Hepatocyte (in vitro differentiated cells): ENCODE data around the gene SYCP2L. TPM values are rescaled to one million over a fixed set of nuclear protein-coding genes. Genes with fewer than 3 reads are reported as not detected.
"Not testable (repeated sequence)": the region's sequence is repeated elsewhere in the genome, so short reads cannot be mapped to it uniquely, and the experiment has no call there.

Experiments
- DNase-seq: peaks from one replicate; pipeline ENCODE4 v3.0.0-alpha.2; 2016; ENCODE audit warnings: low spot score
- H2AFZ ChIP-seq: fragments of 200-600 bp; sonication (generic); 2 replicates; pipeline ENCODE4 v1.6.0; 2016; ENCODE audit warnings: antibody characterized with exemption, mild to moderate bottlenecking
- H3K27ac ChIP-seq: fragments of 200-600 bp; sonication (generic); 2 replicates; pipeline ENCODE4 v1.5.1; 2016; ENCODE audit warnings: mild to moderate bottlenecking
- H3K27me3 ChIP-seq: fragments of 200-600 bp; sonication (generic); 2 replicates; pipeline ENCODE4 v1.6.1; 2016
- H3K36me3 ChIP-seq: fragments of 200-600 bp; sonication (generic); replicated peaks from 2 replicates; pipeline ENCODE4 v1.5.1; 2016; ENCODE audit warnings: low read depth; ENCODE audit not compliant: insufficient read depth
- H3K4me1 ChIP-seq: fragments of 200-600 bp; sonication (generic); 2 replicates; pipeline ENCODE4 v1.5.1; 2016; ENCODE audit warnings: mild to moderate bottlenecking, moderate library complexity; ENCODE audit not compliant: insufficient read depth
- H3K4me2 ChIP-seq: fragments of 200-600 bp; sonication (generic); 2 replicates; pipeline ENCODE4 v1.6.0; 2016
- H3K4me3 ChIP-seq: fragments of 200-600 bp; sonication (generic); 2 replicates; pipeline ENCODE4 v1.5.1; 2016; ENCODE audit warnings: mild to moderate bottlenecking
- H3K79me2 ChIP-seq: fragments of 200-600 bp; sonication (generic); 2 replicates; pipeline ENCODE4 v1.6.0; 2017; ENCODE audit warnings: mild to moderate bottlenecking
- H3K9me2 ChIP-seq: fragments of 200-600 bp; sonication (generic); replicated peaks from 2 replicates; pipeline ENCODE4 v1.6.0; 2017; ENCODE audit warnings: mild to moderate bottlenecking; ENCODE audit not compliant: insufficient read depth
- H3K9me3 ChIP-seq: fragments of 200-600 bp; sonication (generic); 2 replicates; pipeline ENCODE4 v1.5.1; 2016; ENCODE audit warnings: low read depth, mild to moderate bottlenecking
- H4K20me1 ChIP-seq: fragments of 200-600 bp; sonication (generic); 2 replicates; pipeline ENCODE4 v1.6.0; 2016; ENCODE audit warnings: mild to moderate bottlenecking; ENCODE audit not compliant: insufficient read depth, poor library complexity, severe bottlenecking
- EZH2 ChIP-seq: fragments of 200-600 bp; sonication (generic); IDR thresholded peaks from 2 replicates; pipeline ENCODE4 v1.6.1; 2016; ENCODE audit warnings: antibody characterized with exemption, mild to moderate bottlenecking, borderline replicate concordance
- EZH2phosphoT487 ChIP-seq: fragments of 200-600 bp; sonication (generic); IDR thresholded peaks from one replicate; pipeline ENCODE4 v1.6.1; 2018; ENCODE audit warnings: antibody characterized with exemption, mild to moderate bottlenecking, low read depth, moderate library complexity; ENCODE audit not compliant: unreplicated experiment, severe bottlenecking
- WGBS: methylation state at CpG from one replicate; pipeline ENCODE4 v1.1.6; 2016; ENCODE audit warnings: low lambda C conversion rate; ENCODE audit errors: missing lambda C conversion rate; 5-methylcytosine and 5-hydroxymethylcytosine counted together
- polyA plus RNA-seq: library from polyadenylated mRNA; unstranded; fragments of >200 nt; fragmentation: Nextera tagmentation; extraction: Ambion mirVana; gene quantifications from 2 replicates; pipeline ENCODE4 v1.2.1, GENCODE V29; 2016
- total RNA-seq: library from RNA; depleted of rRNA; stranded (reverse); fragments of >200 nt; gene quantifications from 2 replicates; pipeline ENCODE4 v1.2.3, GENCODE V29; 2014
- TF ChIP-seq, protein P1 (sequence below): fragments of 200-600 bp; sonication (generic); IDR thresholded peaks from 2 replicates; pipeline ENCODE4 v1.5.1; 2016; ENCODE audit warnings: antibody characterized with exemption, mild to moderate bottlenecking; ENCODE audit not compliant: poor library complexity

SYCP2L gene
- total and polyA plus RNA-seq, 2 experiments from 2014 or later: 0.37 to 1.00 TPM

GRCh38 chr6:10882657-10883171, 4.1 kb upstream of the SYCP2L start:
- H3K27ac ChIP-seq: no peak overlapping the region
- peak; percentile 5 for DNase-seq
- no peaks in the 10 kb centered on the region for H4K20me1 ChIP-seq
- no peaks in the 10 kb centered on the region for H3K9me2 ChIP-seq
- H3K79me2 ChIP-seq: no peaks in the 10 kb centered on the region
- no peaks in the 10 kb centered on the region for H3K36me3 ChIP-seq
- 2% methylated on average over 28 of the region's 28 CpGs for whole genome bisulfite sequencing
- H3K4me3 ChIP-seq: no peak overlapping the region
- H3K4me2 ChIP-seq: peak overlapping the region; percentile 72
- H2AFZ ChIP-seq: peak overlapping the region; percentile 33
- H3K4me1 ChIP-seq: peaks cover 7% of the 10 kb centered on the region
- TF ChIP-seq EZH2phosphoT487 (no peak), EZH2 (no peak)
- peaks cover 87% of the 10 kb centered on the region for H3K27me3 ChIP-seq
- no peaks in the 10 kb centered on the region for H3K9me3 ChIP-seq

DNA sequence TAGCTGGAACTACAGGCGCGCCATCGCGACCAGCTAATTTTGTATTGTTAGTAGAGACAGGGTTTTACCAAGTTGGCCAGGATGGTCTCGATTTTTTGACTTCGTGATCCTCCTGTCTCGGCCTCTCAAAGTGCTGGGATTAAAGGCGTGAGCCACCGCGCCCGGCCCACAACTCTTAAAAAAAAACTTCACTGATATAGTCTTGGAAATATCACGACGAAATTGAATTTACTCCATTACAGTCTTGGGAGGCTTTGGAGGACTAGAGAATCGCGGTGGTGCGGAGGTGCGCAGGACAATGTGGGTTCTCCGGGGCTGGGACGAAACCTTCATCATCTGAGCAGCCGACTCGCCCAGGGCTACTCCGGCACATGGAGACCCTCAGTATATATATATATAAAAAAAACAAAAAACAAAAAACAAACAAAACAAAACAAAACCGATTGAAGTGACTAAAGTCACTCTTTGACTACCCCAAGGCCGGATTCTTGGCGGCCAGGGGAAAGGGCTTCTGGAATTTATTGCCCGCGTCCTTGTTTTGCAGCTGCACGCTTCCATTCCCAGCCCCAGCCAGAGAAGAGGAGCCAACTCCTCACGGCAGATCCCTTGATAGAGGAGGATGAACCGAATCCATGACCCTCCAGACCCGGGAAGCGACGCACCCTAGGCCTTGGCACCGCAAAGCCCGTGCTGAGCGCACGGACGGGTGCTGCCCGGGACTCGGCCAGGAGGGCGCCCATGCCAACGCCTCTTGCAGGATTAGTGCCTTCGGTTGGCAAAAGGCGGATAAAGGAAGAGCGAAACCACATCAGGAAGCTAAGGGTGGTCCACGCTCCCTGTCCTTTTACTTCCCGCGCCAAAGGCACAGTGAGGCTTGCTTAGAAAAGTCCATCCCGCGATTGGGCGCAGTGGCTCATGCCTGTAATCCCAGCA, 3.3 kb upstream of the SYCP2L start:
- H3K9me3 ChIP-seq: no peaks in the 10 kb centered on the region
- no peak overlapping the region for H3K27ac ChIP-seq
- no peak overlapping the region for H3K4me3 ChIP-seq
- no peaks in the 10 kb centered on the region for H3K36me3 ChIP-seq
- no peaks in the 10 kb centered on the region for H4K20me1 ChIP-seq
- no peak overlapping the region for H2AFZ ChIP-seq
- peaks cover 78% of the 10 kb centered on the region for H3K27me3 ChIP-seq
- peak overlapping the region; percentile 72 for H3K4me2 ChIP-seq
- no peak for DNase-seq
- 13% methylated on average over 51 of the region's 51 CpGs for WGBS
- H3K9me2 ChIP-seq: no peaks in the 10 kb centered on the region
- H3K4me1 ChIP-seq: peaks cover 7% of the 10 kb centered on the region
- peak; percentile 85 for TF ChIP-seq EZH2
- TF ChIP-seq, protein P1, sequence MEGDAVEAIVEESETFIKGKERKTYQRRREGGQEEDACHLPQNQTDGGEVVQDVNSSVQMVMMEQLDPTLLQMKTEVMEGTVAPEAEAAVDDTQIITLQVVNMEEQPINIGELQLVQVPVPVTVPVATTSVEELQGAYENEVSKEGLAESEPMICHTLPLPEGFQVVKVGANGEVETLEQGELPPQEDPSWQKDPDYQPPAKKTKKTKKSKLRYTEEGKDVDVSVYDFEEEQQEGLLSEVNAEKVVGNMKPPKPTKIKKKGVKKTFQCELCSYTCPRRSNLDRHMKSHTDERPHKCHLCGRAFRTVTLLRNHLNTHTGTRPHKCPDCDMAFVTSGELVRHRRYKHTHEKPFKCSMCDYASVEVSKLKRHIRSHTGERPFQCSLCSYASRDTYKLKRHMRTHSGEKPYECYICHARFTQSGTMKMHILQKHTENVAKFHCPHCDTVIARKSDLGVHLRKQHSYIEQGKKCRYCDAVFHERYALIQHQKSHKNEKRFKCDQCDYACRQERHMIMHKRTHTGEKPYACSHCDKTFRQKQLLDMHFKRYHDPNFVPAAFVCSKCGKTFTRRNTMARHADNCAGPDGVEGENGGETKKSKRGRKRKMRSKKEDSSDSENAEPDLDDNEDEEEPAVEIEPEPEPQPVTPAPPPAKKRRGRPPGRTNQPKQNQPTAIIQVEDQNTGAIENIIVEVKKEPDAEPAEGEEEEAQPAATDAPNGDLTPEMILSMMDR: no peak
- peak; percentile 29 for TF ChIP-seq EZH2phosphoT487
- no peaks in the 10 kb centered on the region for H3K79me2 ChIP-seq

DNA sequence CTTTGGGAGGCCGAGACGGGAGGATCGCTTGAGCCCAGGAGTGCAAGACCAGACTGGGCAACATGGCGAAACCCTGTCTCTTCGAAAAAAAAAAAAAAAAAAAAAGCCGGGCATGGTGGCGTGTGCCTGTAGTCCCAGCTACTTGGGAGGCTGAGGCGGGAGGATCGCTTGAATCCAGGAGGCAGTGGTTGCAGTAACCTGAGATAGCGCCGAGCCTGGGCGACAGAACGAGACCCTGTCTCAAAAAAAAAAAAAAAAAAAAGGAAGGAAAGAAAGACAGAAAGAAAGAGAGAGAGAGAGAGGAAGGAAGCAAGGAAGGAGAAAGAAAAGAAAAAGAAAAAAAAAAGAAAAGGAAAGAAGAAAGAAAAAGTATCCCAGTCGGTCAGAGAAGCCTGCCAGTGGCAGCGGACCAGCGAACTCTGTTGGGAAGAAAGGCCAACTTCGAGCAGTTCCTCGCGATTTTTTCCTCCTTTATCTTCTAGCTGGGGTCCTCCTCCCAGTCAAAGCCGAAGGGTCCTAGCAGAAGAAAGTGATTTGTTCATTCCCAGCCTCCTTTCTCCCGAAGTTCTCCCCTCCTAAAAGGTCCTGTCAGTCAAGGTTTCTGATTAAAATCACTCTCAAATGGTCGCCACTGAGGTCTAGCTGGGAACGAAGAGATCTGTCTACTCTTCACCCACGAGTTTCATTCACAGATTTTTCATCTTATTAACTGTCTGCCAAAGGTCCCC, 2.4 kb upstream of the SYCP2L start:
- Histone ChIP-seq H3K27ac (no peak overlapping the region), H3K36me3 (no peaks in the 10 kb centered on the region), H3K9me3 (no peaks in the 10 kb centered on the region), H3K4me1 (peaks cover 7% of the 10 kb centered on the region), H3K4me2 (no peak overlapping the region), H2AFZ (no peak overlapping the region), H4K20me1 (no peaks in the 10 kb centered on the region), H3K4me3 (no peak overlapping the region), H3K27me3 (peaks cover 70% of the 10 kb centered on the region), H3K9me2 (no peaks in the 10 kb centered on the region), H3K79me2 (no peaks in the 10 kb centered on the region)
- 18% methylated on average over 24 of the region's 24 CpGs for WGBS
- no peak for DNase-seq
- TF ChIP-seq, protein P1: no peak
- TF ChIP-seq EZH2phosphoT487 (no peak), EZH2 (no peak)

GRCh38 chr6:10886365-10886690, 524 bp upstream of the SYCP2L start:
- not testable (repeated sequence) for DNase-seq, H4K20me1 ChIP-seq, H3K9me3 ChIP-seq, H3K36me3 ChIP-seq, H3K9me2 ChIP-seq, H3K4me1 ChIP-seq, H3K79me2 ChIP-seq
- peak overlapping the region; percentile 69 for H3K4me3 ChIP-seq
- peaks cover 50% of the 10 kb centered on the region for H3K27me3 ChIP-seq
- peak overlapping the region; percentile 89 for H3K4me2 ChIP-seq
- 24% methylated on average over 11 of the region's 11 CpGs for WGBS
- peak overlapping the region; percentile 60 for H2AFZ ChIP-seq
- H3K27ac ChIP-seq: peak overlapping the region; percentile 19
